BJ (cell line): ENCODE results near the gene NOC2L. TPM values are rescaled to one million over a fixed set of nuclear protein-coding genes. Genes with fewer than 3 reads are reported as not detected.

Experiments
- CTCF ChIA-PET: fragments of 350-600 bp; formaldehyde crosslinking; extraction: SDS; loops from one replicate; lab custom pipeline; 2021; ENCODE audit warnings: antibody characterized with exemption, inconsistent platforms; lab: Yijun Ruan, JAX
- POLR2A ChIA-PET: fragments of 300-600 bp; sonication (Branson Sonifier 250); formaldehyde crosslinking; extraction: SDS; loops from one replicate; lab custom pipeline; 2021; ENCODE audit warnings: antibody characterized with exemption; lab: Charles Lee
- DNase-seq: peaks from one replicate; pipeline ENCODE4 v3.0.0-alpha.2; 2011; ENCODE audit warnings: low read depth
- H3K27me3 ChIP-seq: 2 replicates; pipeline ENCODE4 v1.6.0; 2011; ENCODE audit warnings: low read length; ENCODE audit not compliant: control insufficient read depth, insufficient read depth
- H3K36me3 ChIP-seq: 2 replicates; pipeline ENCODE4 v1.5.1; 2011; ENCODE audit warnings: low read length; ENCODE audit not compliant: control insufficient read depth, insufficient read depth
- H3K4me3 ChIP-seq: 2 replicates; pipeline ENCODE4 v1.5.1; 2011; ENCODE audit warnings: low read depth, mild to moderate bottlenecking, control low read depth, low read length
- polyA plus RNA-seq: library from polyadenylated mRNA; depleted of rRNA; stranded (reverse); fragments of >200 nt; gene quantifications from 2 replicates; pipeline ENCODE4 v1.2.3, GENCODE V29; 2011
- TF ChIP-seq, protein P1 (sequence below): IDR thresholded peaks from 2 replicates; pipeline ENCODE4 v1.5.1; 2011; ENCODE audit warnings: low read depth, mild to moderate bottlenecking, control low read depth, inconsistent platforms, low read length, moderate library complexity; ENCODE audit not compliant: insufficient read depth

Gene NOC2L
- polyA plus RNA-seq, 1 experiment, result 49.7 TPM

DNA sequence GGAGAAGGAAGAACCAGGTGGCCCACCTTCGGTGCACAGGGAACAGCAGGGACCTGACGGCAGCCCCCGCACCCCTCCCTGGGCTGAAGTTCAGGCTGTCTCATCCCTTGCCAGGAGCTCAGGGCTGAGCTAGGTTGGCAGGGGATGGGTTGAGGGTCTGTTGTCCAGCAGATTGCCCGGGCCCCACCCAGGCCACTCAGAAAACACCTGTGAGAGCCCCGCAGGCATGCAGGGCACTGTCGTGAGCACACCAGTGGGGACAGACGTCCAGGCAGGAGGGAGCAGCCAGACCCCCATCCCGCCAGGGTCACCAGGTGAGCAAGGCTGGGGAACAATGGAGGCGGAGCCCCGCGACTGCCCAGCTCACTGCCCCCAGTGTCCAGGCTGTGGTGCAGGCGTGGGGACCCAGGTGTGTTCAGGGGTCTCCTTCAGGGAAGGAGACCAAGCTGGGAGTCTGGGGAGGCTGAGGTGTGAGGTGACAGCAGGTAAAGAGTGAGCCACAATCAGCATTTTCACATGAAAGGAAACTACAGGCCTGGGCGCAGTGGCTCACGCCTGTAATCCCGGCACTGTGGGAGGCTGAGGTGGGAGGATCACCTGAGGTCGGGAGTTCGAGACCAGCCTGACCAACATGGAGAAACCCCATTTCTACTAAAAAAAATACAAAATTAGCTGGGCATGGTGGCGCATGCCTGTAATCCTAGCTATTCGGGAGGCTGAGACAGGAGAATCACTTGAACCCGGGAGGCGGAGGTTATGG is 44.7 kb downstream of the NOC2L start:
- TF ChIP-seq, protein P1, sequence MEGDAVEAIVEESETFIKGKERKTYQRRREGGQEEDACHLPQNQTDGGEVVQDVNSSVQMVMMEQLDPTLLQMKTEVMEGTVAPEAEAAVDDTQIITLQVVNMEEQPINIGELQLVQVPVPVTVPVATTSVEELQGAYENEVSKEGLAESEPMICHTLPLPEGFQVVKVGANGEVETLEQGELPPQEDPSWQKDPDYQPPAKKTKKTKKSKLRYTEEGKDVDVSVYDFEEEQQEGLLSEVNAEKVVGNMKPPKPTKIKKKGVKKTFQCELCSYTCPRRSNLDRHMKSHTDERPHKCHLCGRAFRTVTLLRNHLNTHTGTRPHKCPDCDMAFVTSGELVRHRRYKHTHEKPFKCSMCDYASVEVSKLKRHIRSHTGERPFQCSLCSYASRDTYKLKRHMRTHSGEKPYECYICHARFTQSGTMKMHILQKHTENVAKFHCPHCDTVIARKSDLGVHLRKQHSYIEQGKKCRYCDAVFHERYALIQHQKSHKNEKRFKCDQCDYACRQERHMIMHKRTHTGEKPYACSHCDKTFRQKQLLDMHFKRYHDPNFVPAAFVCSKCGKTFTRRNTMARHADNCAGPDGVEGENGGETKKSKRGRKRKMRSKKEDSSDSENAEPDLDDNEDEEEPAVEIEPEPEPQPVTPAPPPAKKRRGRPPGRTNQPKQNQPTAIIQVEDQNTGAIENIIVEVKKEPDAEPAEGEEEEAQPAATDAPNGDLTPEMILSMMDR, result no peak
- Histone ChIP-seq H3K4me3 (no peak overlapping the region), H3K36me3 (no peaks in the 10 kb centered on the region), H3K27me3 (no peaks in the 10 kb centered on the region; the same call in 1 of the 2 replicates)
- ChIA-PET CTCF (interaction anchor here (2.2 kb wide), 1 partner anchor 9 kb away, joined by 11 read pairs; no protein-coding TSS in a partner anchor), POLR2A (no interaction called here)
- no peak for DNase-seq

DNA sequence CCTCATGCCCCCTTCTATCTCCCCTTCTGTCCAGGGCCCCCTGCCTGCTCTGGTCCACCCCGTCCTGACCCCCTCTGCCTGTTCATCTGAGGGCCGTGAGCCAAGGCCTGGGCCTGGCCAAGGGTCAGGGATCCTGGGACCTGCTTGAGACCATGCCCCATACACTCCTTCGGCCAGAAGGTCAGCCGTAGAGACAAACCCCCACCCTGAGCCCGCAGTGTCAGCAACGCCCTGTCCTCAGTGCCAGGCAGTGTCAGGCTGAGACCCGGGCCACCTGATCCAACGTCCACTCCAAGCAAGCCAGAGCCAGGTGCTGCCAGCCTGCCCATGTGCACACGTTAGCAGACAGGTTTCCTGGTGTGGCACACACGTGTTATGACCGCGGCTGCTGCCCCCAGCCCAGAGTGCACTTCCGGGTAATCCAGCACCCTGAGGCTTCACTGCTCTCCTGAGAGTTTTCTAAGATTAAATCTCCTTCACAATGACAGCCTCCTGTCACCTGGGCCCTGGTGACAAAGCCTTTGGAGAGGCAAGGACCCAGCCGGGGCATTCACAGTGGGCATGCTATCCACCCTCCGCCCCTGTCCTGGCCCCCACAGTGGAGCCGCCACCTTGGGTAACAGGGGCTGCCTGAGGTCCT is 45.4 kb downstream of the NOC2L start:
- no peaks in the 10 kb centered on the region; the same call in 1 of the 2 replicates for H3K27me3 ChIP-seq
- TF ChIP-seq, protein P1, result no peak
- DNase-seq, result no peak
- ChIA-PET CTCF (interaction anchor here (2.2 kb wide), 1 partner anchor 8 kb away, joined by 11 read pairs; no protein-coding TSS in a partner anchor), POLR2A (no interaction called here)
- H3K4me3 ChIP-seq, result no peak overlapping the region
- H3K36me3 ChIP-seq, result no peaks in the 10 kb centered on the region

DNA sequence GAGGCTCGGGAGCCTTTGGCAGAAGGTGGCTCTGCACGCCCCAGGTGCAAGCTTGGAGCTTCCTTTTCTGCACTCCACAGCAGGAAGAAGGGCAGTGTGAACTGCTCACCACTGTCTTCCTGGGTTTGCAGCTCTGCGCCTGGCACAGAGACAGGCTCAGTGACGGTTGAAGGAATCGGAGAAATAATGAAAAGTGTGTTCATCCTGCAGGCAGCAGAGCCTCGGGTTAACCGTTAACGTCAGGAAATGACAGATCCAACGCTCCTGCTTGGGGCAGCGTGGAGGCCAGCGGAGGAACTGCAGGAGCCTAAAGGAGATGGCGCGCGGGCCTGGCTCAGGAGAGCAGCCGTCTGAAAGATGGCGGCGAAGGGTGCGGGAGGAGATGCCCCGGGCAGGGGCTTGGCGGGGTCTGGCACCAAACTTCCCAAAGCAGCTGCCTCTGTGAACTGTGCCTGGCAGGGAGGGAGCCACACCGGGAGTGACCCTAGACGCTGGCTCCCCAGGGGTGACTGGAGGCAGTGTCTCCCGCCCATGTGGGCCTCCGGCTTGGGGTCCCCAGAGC is 46.2 kb downstream of the NOC2L start:
- ChIA-PET POLR2A (no interaction called here), CTCF (interaction anchor here (1.6 to 1.9 kb wide), 2 partner anchors 8 to 19 kb away, joined by 5 to 6 read pairs; no protein-coding TSS in a partner anchor)
- DNase-seq, result no peak
- Histone ChIP-seq H3K27me3 (no peaks in the 10 kb centered on the region; the same call in 1 of the 2 replicates), H3K36me3 (no peaks in the 10 kb centered on the region), H3K4me3 (no peak overlapping the region)
- TF ChIP-seq, protein P1, result peak; percentile 24; the same call in 1 of the 2 replicates

DNA sequence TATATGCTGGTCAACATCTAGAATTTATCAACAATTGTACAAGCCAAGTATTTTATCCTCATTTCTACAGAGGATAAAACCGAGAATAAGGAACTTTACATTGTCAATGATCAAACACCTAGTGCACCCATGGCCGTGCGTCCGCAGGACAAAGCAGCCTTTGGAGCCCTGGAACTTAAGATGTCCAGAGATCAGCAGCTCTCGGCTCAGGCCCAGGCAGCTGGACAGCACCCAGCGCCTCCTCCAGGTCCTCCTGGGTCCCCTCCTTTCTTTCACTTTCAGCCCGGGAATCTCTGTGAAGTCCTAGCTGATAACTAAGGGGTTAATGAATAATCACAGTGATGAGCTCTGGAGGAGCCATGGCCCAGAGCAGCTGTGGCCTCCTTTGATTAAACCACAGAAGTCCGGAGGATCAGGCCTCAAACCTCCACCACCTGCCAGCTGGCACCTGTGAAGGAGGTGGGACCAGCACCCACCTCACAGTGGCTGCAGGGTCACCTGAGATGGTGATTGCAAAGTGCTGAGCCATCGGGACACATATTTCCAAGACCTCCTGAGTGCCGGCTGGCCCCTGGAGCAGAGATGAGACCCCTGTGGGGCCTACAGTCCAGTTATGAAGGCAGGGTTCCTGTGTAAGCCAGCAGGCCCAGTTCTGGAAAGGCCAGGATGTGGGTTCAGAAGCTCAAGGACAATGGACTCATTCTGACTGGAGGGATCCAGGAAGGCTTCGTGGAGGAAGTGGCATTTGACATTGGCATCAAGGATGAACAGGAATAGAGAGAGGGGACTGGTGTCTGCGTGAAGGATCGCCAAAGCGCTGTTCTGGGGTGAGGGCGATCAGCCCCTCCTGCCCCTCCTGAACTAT is 46.9 kb downstream of the NOC2L start:
- no peaks in the 10 kb centered on the region for H3K36me3 ChIP-seq
- TF ChIP-seq, protein P1, result no peak
- H3K4me3 ChIP-seq, result no peak overlapping the region
- ChIA-PET POLR2A (no interaction called here), CTCF (interaction anchor here (1.1 to 1.9 kb wide), 3 partner anchors 8 to 73 kb away, joined by 3 to 6 read pairs (median 5); no protein-coding TSS in a partner anchor)
- no peak for DNase-seq
- no peaks in the 10 kb centered on the region; the same call in 1 of the 2 replicates for H3K27me3 ChIP-seq
